Measurements from ENCODE around the gene ETAA1. TPM values are rescaled to one million over a fixed set of nuclear protein-coding genes. Genes with fewer than 3 reads are reported as not detected.
A peak's percentile ranks its signal among the peaks of the same experiment; 100 is the strongest.

The ETAA1 gene
- total RNA-seq, 1 donor from 2014 or later, result 16.4 TPM

DNA sequence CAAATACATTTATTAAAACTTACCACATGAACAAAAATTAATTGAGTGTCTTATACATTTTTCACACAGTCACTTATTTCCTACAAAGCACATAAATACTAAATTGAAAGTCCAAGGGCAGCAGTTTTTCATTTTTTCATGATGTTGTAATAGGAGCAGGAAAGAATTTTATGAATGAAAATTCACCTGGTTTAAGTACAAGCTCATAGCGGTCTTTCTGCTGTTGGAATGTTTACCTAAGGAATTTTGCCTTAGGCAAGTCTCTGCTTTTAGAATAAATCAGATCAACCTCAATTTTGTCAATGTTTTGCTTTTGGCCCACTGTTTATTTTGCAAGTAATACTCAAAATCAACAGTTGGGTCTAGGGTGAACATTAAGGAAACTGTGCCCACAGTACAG is 40.0 kb downstream of the ETAA1 start:
- H3K4me1 Mint-ChIP-seq (ENCODE audit: unreplicated experiment), result peaks cover 16% of the 10 kb centered on the region
- no peak for DNase-seq (ENCODE audit: extremely low spot score, unreplicated experiment)
- H3K4me3 Mint-ChIP-seq, result no peak overlapping the region
- no peak for TF ChIP-seq CTCF (conservative IDR thresholded peaks at IDR 0.05)
- H3K9me3 Mint-ChIP-seq, result peaks cover 5% of the 10 kb centered on the region
- H3K27ac Mint-ChIP-seq, result peak overlapping the region; percentile 34
- H3K36me3 Mint-ChIP-seq, result no peaks in the 10 kb centered on the region
- H3K27me3 Mint-ChIP-seq, result no peaks in the 10 kb centered on the region

DNA sequence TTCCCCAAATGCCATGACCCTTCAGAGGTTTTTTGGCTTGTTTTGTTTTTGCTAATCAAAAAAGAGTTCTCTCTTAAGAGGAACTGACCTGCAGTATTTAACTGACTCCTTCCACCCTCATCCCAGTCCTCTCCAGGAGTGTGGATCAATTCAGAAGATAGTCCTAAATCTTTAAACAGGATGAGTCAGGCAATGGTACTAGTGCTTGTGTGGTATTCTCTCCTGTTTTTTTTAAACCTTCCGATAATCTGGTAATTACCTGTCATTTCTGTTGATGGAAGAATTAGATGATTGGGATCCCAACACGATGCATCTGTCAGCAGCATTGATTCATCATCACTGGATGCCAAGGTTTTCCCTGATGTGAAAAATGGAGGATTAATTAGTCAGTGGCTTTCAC is 41.2 kb downstream of the ETAA1 start:
- Mint-ChIP-seq H3K36me3 (no peaks in the 10 kb centered on the region), H3K27me3 (no peaks in the 10 kb centered on the region), H3K9me3 (peaks cover 5% of the 10 kb centered on the region), H3K4me1 (ENCODE audit: unreplicated experiment) (peaks cover 16% of the 10 kb centered on the region), H3K27ac (no peak overlapping the region), H3K4me3 (no peak overlapping the region)
- no peak for DNase-seq (ENCODE audit: extremely low spot score, unreplicated experiment)
- no peak for TF ChIP-seq CTCF (conservative IDR thresholded peaks at IDR 0.05)

- no peak for DNase-seq (ENCODE audit: extremely low spot score, unreplicated experiment)
- TF ChIP-seq CTCF (conservative IDR thresholded peaks at IDR 0.05), result no peak
- Mint-ChIP-seq H3K4me3 (no peak overlapping the region), H3K9me3 (no peaks in the 10 kb centered on the region), H3K27ac (peak overlapping the region; percentile 85), H3K36me3 (peaks cover 9% of the 10 kb centered on the region), H3K4me1 (ENCODE audit: unreplicated experiment) (peaks cover 16% of the 10 kb centered on the region), H3K27me3 (no peaks in the 10 kb centered on the region)
Measured at GRCh38 chr2:67445652-67446268, 48.6 kb downstream of the ETAA1 start.

DNA sequence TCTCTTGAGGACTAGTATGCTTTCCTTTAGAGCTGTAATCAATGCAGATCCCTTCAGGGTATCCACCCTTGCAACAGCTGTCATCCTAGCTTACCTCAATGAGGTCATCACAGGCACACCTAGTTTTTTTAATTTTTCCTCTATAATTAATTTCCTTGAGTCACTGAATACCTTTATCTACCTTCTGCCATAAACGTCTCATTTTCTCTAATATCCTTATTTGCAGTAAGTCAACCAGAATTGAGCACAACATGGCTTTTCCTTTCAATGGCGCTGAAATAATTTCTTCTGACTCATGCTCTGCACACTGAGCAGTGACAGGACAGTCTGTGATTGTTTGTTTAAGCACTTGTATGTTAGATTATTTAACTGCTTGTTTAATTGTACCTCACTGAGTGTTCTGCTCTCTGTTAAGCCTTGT is 49.4 kb downstream of the ETAA1 start:
- Mint-ChIP-seq H3K4me3 (peak overlapping the region; percentile 30), H3K27me3 (no peaks in the 10 kb centered on the region), H3K9me3 (peaks cover 4% of the 10 kb centered on the region), H3K36me3 (peaks cover 9% of the 10 kb centered on the region), H3K27ac (peak overlapping the region; percentile 85), H3K4me1 (ENCODE audit: unreplicated experiment) (peaks cover 19% of the 10 kb centered on the region)
- no peak for TF ChIP-seq CTCF (conservative IDR thresholded peaks at IDR 0.05)
- no peak for DNase-seq (ENCODE audit: extremely low spot score, unreplicated experiment)

- Mint-ChIP-seq H3K27me3 (no peaks in the 10 kb centered on the region), H3K4me1 (ENCODE audit: unreplicated experiment) (peaks cover 20% of the 10 kb centered on the region), H3K4me3 (no peak overlapping the region), H3K9me3 (peaks cover 9% of the 10 kb centered on the region), H3K36me3 (peaks cover 11% of the 10 kb centered on the region), H3K27ac (no peak overlapping the region)
- TF ChIP-seq CTCF (conservative IDR thresholded peaks at IDR 0.05), result no peak
- DNase-seq (ENCODE audit: extremely low spot score, unreplicated experiment), result no peak
Measured at GRCh38 chr2:67448648-67449047, 51.5 kb downstream of the ETAA1 start.

All from type B pancreatic cell (in vitro differentiated cells).